Activated naive CD4-positive, alpha-beta T cell treated with anti-CD3 and anti-CD28 coated beads, Interleukin-2, amount 50 U/mL, for 24 hours (primary cell): ENCODE data around the gene PPFIA3.
"Not testable (repeated sequence)": the region's sequence is repeated elsewhere in the genome, so short reads cannot be mapped to it uniquely, and the experiment has no call there.

Source experiments
- H3K27ac Mint-ChIP-seq: one replicate; pipeline ENCODE4 v1.8.0; 2021; ENCODE audit warnings: mild to moderate bottlenecking, mixed read lengths
- H3K27me3 Mint-ChIP-seq: one replicate; pipeline ENCODE4 v1.8.0; 2021; ENCODE audit warnings: mixed read lengths
- H3K36me3 Mint-ChIP-seq: one replicate; pipeline ENCODE4 v1.8.0; 2021; ENCODE audit warnings: mixed read lengths
- H3K4me1 Mint-ChIP-seq: one replicate; pipeline ENCODE4 v1.8.0; 2021; ENCODE audit warnings: mixed read lengths
- H3K4me3 Mint-ChIP-seq: one replicate; pipeline ENCODE4 v1.8.0; 2021; ENCODE audit warnings: mild to moderate bottlenecking, mixed read lengths
- H3K9me3 Mint-ChIP-seq: one replicate; pipeline ENCODE4 v1.8.0; 2021; ENCODE audit warnings: mixed read lengths

The PPFIA3 gene

GRCh38 chr19:49119411-49120324 is at the start of gene PPFIA3:
TSS of gene PPFIA3 (plus strand) at chr19:49119544. CDS start at chr19:49127874, 8,330 bp downstream.
- Mint-ChIP-seq H3K4me1 (peaks cover 38% of the 10 kb centered on the region), H3K4me3 (peak within 1 kb of the TSS; percentile 92)

DNA sequence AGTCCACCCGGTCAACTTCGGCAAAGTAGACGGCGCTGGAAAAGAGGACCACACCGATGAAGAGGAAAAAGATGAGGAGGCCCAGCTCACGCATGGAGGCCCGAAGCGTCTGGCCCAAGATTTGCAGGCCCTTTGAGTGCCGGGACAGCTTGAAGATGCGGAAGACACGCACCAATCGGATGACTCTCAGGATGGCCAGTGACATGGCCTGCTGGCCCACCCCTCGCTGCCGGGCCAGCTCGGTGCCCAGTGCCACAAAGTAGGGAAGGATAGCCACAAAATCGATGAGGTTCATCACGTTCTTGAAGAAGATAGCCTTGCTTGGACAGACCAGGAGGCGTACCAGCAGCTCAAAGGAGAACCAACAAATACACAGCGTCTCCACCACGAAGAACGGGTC is 48.9 kb upstream of the PPFIA3 start:
- Mint-ChIP-seq H3K9me3 (no peaks in the 10 kb centered on the region), H3K27me3 (peaks cover 43% of the 10 kb centered on the region), H3K36me3 (peaks cover 10% of the 10 kb centered on the region), H3K4me3 (no peak overlapping the region), H3K27ac (no peak overlapping the region), H3K4me1 (peaks cover 11% of the 10 kb centered on the region)

More at GRCh38 chr19:49119411-49120324, at the start of gene PPFIA3:
- no peaks in the 10 kb centered on the region for H3K27me3 Mint-ChIP-seq
- peak within 1 kb of the TSS; percentile 92 for H3K27ac Mint-ChIP-seq
- H3K36me3 Mint-ChIP-seq, result no peaks in the 10 kb centered on the region
- H3K9me3 Mint-ChIP-seq, result no peaks in the 10 kb centered on the region

DNA sequence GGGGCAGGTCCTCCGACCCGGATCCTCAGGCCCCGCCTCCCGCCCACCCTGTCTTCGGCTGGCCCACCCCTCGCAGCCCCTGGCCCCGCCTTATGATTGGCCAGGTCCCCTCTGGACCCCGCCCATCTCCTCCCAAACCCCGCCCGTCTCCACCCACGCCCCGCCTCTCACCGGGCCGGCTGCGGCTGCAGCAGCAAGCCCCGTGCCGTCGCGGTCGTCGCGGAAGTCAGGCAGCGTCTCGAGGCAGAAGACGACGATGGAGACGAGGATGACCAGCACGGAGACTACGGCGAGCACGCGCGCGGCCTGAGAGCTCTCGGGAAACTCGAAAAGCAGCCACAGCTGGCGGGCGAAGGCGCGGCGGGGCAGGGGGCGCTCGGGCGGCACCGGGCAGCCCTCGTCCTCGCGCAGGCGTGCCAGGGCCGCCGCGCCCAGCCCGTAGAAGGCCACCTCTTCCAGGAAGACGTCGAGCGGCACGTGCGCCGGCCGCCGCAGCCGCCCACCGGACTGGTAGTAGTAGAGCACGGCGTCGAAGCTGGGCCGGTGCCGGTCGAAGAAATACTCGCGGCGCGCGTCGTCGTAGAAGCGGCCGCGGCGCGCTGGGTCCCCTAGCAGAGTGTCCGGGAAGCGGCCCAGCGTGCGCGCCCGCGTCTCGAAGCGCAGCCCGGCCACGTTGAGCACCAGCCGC is 47.3 kb upstream of the PPFIA3 start:
- H3K4me1 Mint-ChIP-seq, result peaks cover 11% of the 10 kb centered on the region
- peaks cover 41% of the 10 kb centered on the region for H3K27me3 Mint-ChIP-seq
- H3K36me3 Mint-ChIP-seq, result peaks cover 10% of the 10 kb centered on the region
- H3K4me3 Mint-ChIP-seq, result no peak overlapping the region
- no peaks in the 10 kb centered on the region for H3K9me3 Mint-ChIP-seq
- no peak overlapping the region for H3K27ac Mint-ChIP-seq

- Mint-ChIP-seq H3K9me3 (no peaks in the 10 kb centered on the region), H3K36me3 (peaks cover 10% of the 10 kb centered on the region), H3K4me1 (peaks cover 11% of the 10 kb centered on the region), H3K27me3 (peaks cover 41% of the 10 kb centered on the region), H3K4me3 (peak overlapping the region; percentile 79), H3K27ac (peak overlapping the region; percentile 49)
Observed at GRCh38 chr19:49073514-49074378, 45.6 kb upstream of the PPFIA3 start.

DNA sequence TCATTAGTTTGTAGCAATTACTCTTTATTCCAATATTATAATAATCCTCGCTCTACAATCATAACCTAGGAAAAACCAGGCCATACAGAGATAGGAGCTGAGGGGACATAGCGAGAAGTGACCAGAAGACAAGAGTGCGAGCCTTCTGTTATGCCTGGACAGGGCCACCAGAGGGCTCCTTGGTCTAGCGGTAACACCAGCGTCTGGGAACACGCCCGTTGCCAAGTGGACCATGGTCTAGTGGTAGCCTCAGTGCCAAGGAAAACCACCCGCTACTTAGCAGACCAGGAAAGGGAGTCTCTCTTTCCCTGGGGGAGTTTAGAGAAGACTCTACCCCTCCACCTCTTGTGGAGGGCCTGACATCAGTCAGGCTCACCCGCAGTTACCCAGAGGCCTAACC is 44.5 kb upstream of the PPFIA3 start:
- not testable (repeated sequence) for H3K4me3 Mint-ChIP-seq, H3K27ac Mint-ChIP-seq, H3K9me3 Mint-ChIP-seq, H3K36me3 Mint-ChIP-seq
- Mint-ChIP-seq H3K27me3 (peaks cover 32% of the 10 kb centered on the region), H3K4me1 (peaks cover 11% of the 10 kb centered on the region)

GRCh38 chr19:49080392-49080791 is 39.0 kb upstream of the PPFIA3 start:
- H3K36me3 Mint-ChIP-seq, result no peaks in the 10 kb centered on the region
- H3K27ac Mint-ChIP-seq, result no peak overlapping the region
- H3K4me3 Mint-ChIP-seq, result no peak overlapping the region
- H3K9me3 Mint-ChIP-seq, result no peaks in the 10 kb centered on the region
- H3K4me1 Mint-ChIP-seq, result peaks cover 8% of the 10 kb centered on the region
- H3K27me3 Mint-ChIP-seq, result peaks cover 7% of the 10 kb centered on the region

DNA sequence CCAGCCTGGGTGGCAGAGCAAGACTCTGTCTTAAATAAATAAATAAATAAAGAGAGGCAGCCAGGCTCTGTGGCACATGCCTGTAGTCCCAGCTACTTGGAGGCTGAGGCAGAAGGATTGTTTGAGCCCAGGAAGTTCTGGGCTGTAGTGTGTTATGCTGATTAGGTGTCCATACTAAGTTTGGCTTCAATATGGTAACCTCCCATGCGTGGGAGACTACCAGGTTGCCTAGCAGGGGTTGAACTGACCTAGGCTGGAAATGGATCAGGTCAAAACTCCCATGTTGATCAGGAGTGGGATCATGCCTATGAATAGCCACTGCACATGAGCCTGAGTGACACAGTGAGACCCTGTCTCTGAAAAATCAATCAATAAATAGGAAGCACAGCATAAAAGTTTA is 38.1 kb upstream of the PPFIA3 start:
- Mint-ChIP-seq H3K9me3 (no peaks in the 10 kb centered on the region), H3K36me3 (peaks cover 4% of the 10 kb centered on the region), H3K27me3 (peaks cover 1% of the 10 kb centered on the region), H3K4me1 (peaks cover 9% of the 10 kb centered on the region), H3K27ac (no peak overlapping the region), H3K4me3 (no peak overlapping the region)

DNA sequence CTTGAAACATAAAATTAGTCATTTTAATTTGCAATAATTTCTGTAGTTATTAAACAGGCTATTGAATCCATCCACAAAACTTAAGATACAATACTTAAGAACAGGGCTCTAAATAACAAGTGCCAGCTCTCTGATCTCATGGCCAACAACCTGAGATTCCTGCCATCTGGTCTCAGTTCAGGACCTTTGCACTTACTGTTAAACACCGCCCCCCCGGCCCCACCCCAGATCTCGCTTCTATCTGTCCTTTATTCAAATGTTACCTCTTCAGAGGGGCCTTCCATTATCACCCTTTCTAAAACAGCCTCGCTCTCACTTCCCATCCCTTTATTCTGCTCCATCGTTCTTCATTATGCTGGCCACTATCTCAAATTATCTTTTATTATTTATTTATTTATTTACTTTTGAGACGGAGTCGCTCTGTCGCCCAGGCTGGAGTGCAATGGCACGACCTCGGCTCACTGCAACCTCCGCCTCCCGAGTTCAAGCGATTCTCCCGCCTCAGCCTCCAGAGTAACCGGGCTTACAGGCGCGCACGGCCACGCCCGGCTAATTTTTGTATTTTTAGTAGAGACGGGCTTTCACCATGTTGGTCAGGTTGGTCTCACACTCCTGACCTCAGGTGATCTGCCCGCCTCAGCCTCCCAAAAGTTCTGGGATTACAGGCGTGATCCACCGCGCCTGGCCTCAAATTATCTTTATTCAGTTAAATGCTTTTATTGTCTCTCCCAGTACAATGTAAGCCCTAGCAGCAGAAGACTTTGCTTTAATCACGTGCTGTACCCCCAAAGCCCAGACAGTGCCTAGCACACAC is 34.9 kb upstream of the PPFIA3 start:
- no peaks in the 10 kb centered on the region for H3K9me3 Mint-ChIP-seq
- H3K4me1 Mint-ChIP-seq, result peaks cover 30% of the 10 kb centered on the region
- H3K27me3 Mint-ChIP-seq, result no peaks in the 10 kb centered on the region
- H3K27ac Mint-ChIP-seq, result peak overlapping the region; percentile 96
- H3K36me3 Mint-ChIP-seq, result peaks cover 10% of the 10 kb centered on the region
- peak overlapping the region; percentile 98 for H3K4me3 Mint-ChIP-seq

DNA sequence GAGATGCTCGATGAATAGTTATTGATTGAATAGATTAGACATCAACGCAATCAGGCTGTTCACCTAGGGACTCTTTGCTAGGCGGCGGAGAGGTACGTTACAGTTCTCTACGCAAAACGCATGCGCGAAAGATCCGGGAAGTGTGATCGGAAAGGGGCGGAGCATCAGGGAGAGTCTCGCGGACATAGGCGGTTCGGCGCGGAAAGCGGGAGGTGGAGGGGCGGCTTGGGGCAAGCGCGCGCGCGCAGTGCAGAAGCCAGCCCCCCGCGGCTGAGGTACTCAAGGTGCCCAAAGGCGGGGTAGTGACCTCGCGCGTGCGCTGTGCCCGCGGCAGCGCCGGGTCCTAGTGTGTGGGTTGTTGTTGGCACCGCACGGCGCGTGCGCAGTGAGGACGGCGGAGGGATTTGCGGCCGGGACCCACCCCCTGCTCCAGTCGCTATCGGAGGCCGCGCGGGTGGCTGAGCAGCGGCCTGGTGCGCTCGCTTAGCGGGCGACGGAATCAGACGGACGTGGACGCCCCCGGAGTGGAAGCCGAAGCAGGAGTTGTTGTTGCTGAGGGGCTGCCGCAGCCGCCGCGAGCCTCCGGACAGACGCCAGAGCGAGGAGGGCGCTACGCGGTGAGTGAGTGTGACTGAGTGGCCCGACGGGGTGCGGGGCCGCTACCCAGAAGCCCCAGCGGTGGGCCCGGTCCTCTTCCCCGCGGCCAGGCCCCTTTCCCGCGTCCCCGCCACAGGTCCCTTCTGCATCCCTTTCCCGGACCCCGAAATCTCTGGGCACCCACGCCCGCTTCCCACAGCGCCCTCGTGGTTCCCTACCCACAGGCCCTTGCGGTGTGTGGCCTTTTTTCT is 34.1 kb upstream of the PPFIA3 start, which contains the start of gene SNRNP70:
Gene SNRNP70 (plus strand): TSS at position 432 of the 848 bp plus-strand sequence. CDS start 964 bp downstream, outside the sequence.
- H3K4me3 Mint-ChIP-seq, result peak within 1 kb of the TSS; percentile 98
- H3K27me3 Mint-ChIP-seq, result no peaks in the 10 kb centered on the region
- H3K9me3 Mint-ChIP-seq, result no peaks in the 10 kb centered on the region
- H3K27ac Mint-ChIP-seq, result peak within 1 kb of the TSS; percentile 96
- H3K36me3 Mint-ChIP-seq, result peaks cover 11% of the 10 kb centered on the region
- H3K4me1 Mint-ChIP-seq, result peaks cover 35% of the 10 kb centered on the region

DNA sequence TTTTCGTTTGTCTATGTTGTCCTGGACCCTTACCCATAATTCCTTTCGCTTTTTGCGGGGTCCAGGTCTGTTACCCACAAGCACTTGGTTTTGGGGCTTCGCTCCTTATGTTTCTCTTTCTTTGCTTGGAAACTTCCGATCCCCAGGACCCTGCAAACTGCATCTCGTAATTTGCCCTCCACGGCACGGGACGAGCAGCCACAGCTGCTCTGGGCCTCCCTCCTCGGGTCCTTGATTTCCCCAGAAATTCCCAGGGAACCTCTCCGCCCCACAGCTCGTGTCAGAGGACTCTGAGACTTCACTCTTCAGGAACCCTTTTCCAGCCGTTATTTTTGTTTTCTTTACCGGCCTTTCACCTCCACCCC is 33.5 kb upstream of the PPFIA3 start:
- peaks cover 38% of the 10 kb centered on the region for H3K4me1 Mint-ChIP-seq
- H3K27me3 Mint-ChIP-seq, result no peaks in the 10 kb centered on the region
- peak overlapping the region; percentile 96 for H3K27ac Mint-ChIP-seq
- peak overlapping the region; percentile 98 for H3K4me3 Mint-ChIP-seq
- peaks cover 13% of the 10 kb centered on the region for H3K36me3 Mint-ChIP-seq
- H3K9me3 Mint-ChIP-seq, result no peaks in the 10 kb centered on the region

- Mint-ChIP-seq H3K27me3 (no peaks in the 10 kb centered on the region), H3K27ac (peak overlapping the region; percentile 96), H3K9me3 (no peaks in the 10 kb centered on the region), H3K4me1 (peaks cover 38% of the 10 kb centered on the region), H3K36me3 (peaks cover 14% of the 10 kb centered on the region), H3K4me3 (peak overlapping the region; percentile 98)
Observed at GRCh38 chr19:49086296-49086695, 33.0 kb upstream of the PPFIA3 start.

DNA sequence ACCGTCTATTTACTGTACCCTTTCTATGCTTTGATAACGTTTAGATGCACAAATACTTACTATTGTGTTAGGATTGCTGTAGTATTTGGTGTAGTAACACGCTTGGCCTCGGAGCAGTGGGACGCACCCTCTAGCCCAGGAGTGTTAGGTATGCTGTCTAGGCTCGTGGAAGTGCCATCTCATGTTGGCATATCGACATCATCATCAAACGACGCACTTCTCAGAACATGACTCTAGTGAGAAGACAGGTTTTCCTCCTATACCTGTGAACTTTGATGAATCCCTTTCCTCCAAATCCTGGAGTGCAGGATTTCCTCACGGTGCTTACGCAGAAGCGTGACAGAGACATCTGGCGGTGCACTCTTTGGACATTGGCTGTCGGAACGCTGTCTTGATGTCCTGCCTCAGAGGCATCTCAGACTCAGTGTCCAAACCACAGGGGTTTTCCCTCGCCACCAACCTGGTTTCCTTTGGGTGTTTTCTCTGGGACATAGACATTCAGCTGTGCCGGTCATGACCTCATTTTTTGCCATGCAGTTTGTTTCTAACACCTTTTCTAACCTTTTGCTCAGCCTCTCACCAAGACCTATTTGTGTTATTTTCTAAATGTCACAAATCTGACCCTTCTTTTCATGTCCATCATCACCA is 27.8 kb upstream of the PPFIA3 start:
- Mint-ChIP-seq H3K4me1 (peaks cover 38% of the 10 kb centered on the region), H3K27ac (no peak overlapping the region), H3K9me3 (no peaks in the 10 kb centered on the region), H3K4me3 (no peak overlapping the region), H3K36me3 (peaks cover 15% of the 10 kb centered on the region), H3K27me3 (no peaks in the 10 kb centered on the region)

DNA sequence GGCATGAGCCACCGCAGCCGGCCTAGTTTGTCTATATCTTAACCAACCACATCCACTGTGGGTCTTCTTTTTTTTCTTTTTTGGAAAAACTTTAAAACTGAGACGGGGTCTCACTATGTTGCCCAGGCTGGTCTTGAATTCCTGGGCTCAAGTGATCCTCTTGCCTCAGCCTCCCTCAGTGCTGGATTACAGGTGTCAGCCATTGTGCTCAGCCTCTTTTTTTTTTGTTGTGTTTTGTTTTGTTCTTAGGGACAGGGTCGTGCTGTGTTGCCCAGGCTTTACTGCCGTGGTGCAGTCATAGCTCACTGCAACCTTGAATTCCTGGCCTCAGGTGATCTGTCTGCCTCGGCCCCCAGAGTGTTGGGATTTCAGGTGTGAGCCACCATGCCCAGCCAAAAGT is 26.7 kb upstream of the PPFIA3 start:
- no peak overlapping the region for H3K4me3 Mint-ChIP-seq
- no peaks in the 10 kb centered on the region for H3K9me3 Mint-ChIP-seq
- peaks cover 9% of the 10 kb centered on the region for H3K36me3 Mint-ChIP-seq
- H3K27ac Mint-ChIP-seq, result peak overlapping the region; percentile 46
- H3K27me3 Mint-ChIP-seq, result no peaks in the 10 kb centered on the region
- H3K4me1 Mint-ChIP-seq, result peaks cover 30% of the 10 kb centered on the region
